ENCODE results near the gene NUDT17.
A peak's percentile ranks its signal among the peaks of the same experiment; 100 is the strongest.

The NUDT17 gene

GRCh38 chr1:145868232-145868631 lies 22.8 kb downstream of the NUDT17 start:
- no peaks in the 10 kb centered on the region for H3K36me3 ChIP-seq (ENCODE audit: control insufficient read depth in 1 of 2, insufficient read depth in 2 of 2, low read length in 2 of 2)
- H3K4me3 ChIP-seq (ENCODE audit: low read depth in 1 of 2, low read length in 2 of 2) = no peak overlapping the region
- H3K27ac ChIP-seq (ENCODE audit: low read depth, low read length) = no peak overlapping the region
- H3K9me3 ChIP-seq (ENCODE audit: control insufficient read depth in 1 of 2, low read length in 2 of 2) = no peaks in the 10 kb centered on the region
- H3K27me3 ChIP-seq (ENCODE audit: control insufficient read depth in 1 of 2, insufficient read depth in 2 of 2, low read length in 2 of 2) = peaks cover 5 to 10% of the 10 kb centered on the region in 2 donors
- H3K9ac ChIP-seq (ENCODE audit: low read depth in 1 of 2, low read length in 2 of 2) = no peak overlapping the region
- peaks cover 5 to 7% of the 10 kb centered on the region in 2 donors for H3K4me1 ChIP-seq (ENCODE audit: control insufficient read depth in 1 of 2, insufficient read depth in 2 of 2, low read length in 2 of 2)

- Histone ChIP-seq H3K4me1 (ENCODE audit: control insufficient read depth in 1 of 2, insufficient read depth in 2 of 2, low read length in 2 of 2) (peaks cover 5 to 7% of the 10 kb centered on the region in 2 donors), H3K36me3 (ENCODE audit: control insufficient read depth in 1 of 2, insufficient read depth in 2 of 2, low read length in 2 of 2) (no peaks in the 10 kb centered on the region), H3K9me3 (ENCODE audit: control insufficient read depth in 1 of 2, low read length in 2 of 2) (no peaks in the 10 kb centered on the region), H3K9ac (ENCODE audit: low read depth in 1 of 2, low read length in 2 of 2) (peak overlapping the region; percentile 46 to 70), H3K27ac (ENCODE audit: low read depth, low read length) (no peak overlapping the region), H3K4me3 (ENCODE audit: low read depth in 1 of 2, low read length in 2 of 2) (peak overlapping the region; percentile 60 to 69), H3K27me3 (ENCODE audit: control insufficient read depth in 1 of 2, insufficient read depth in 2 of 2, low read length in 2 of 2) (peaks cover 5 to 6% of the 10 kb centered on the region in 2 donors)
Observed at GRCh38 chr1:145871994-145872924, 26.8 kb downstream of the NUDT17 start.

GRCh38 chr1:145874646-145875045 lies 29.2 kb downstream of the NUDT17 start:
- Histone ChIP-seq H3K36me3 (ENCODE audit: control insufficient read depth in 1 of 2, insufficient read depth in 2 of 2, low read length in 2 of 2) (no peaks in the 10 kb centered on the region), H3K4me3 (ENCODE audit: low read depth in 1 of 2, low read length in 2 of 2) (no peak overlapping the region), H3K4me1 (ENCODE audit: control insufficient read depth in 1 of 2, insufficient read depth in 2 of 2, low read length in 2 of 2) (peaks cover 5 to 7% of the 10 kb centered on the region in 2 donors), H3K9ac (ENCODE audit: low read depth in 1 of 2, low read length in 2 of 2) (no peak overlapping the region), H3K27ac (ENCODE audit: low read depth, low read length) (no peak overlapping the region), H3K9me3 (ENCODE audit: control insufficient read depth in 1 of 2, low read length in 2 of 2) (no peaks in the 10 kb centered on the region), H3K27me3 (ENCODE audit: control insufficient read depth in 1 of 2, insufficient read depth in 2 of 2, low read length in 2 of 2) (peaks cover 5 to 6% of the 10 kb centered on the region in 2 donors)

GRCh38 chr1:145877923-145878486 lies 32.6 kb downstream of the NUDT17 start:
- Histone ChIP-seq H3K4me1 (ENCODE audit: control insufficient read depth in 1 of 2, insufficient read depth in 2 of 2, low read length in 2 of 2) (no peaks in the 10 kb centered on the region), H3K9ac (ENCODE audit: low read depth in 1 of 2, low read length in 2 of 2) (no peak overlapping the region), H3K9me3 (ENCODE audit: control insufficient read depth in 1 of 2, low read length in 2 of 2) (no peaks in the 10 kb centered on the region), H3K27me3 (ENCODE audit: control insufficient read depth in 1 of 2, insufficient read depth in 2 of 2, low read length in 2 of 2) (no peaks in the 10 kb centered on the region), H3K4me3 (ENCODE audit: low read depth in 1 of 2, low read length in 2 of 2) (no peak overlapping the region), H3K27ac (ENCODE audit: low read depth, low read length) (no peak overlapping the region), H3K36me3 (ENCODE audit: control insufficient read depth in 1 of 2, insufficient read depth in 2 of 2, low read length in 2 of 2) (no peaks in the 10 kb centered on the region)

GRCh38 chr1:145878724-145879123 lies 33.3 kb downstream of the NUDT17 start:
- H3K36me3 ChIP-seq (ENCODE audit: control insufficient read depth in 1 of 2, insufficient read depth in 2 of 2, low read length in 2 of 2) = no peaks in the 10 kb centered on the region
- no peak overlapping the region for H3K27ac ChIP-seq (ENCODE audit: low read depth, low read length)
- peaks cover 0 to 3% of the 10 kb centered on the region in 2 donors for H3K27me3 ChIP-seq (ENCODE audit: control insufficient read depth in 1 of 2, insufficient read depth in 2 of 2, low read length in 2 of 2)
- no peak overlapping the region for H3K9ac ChIP-seq (ENCODE audit: low read depth in 1 of 2, low read length in 2 of 2)
- no peak overlapping the region for H3K4me3 ChIP-seq (ENCODE audit: low read depth in 1 of 2, low read length in 2 of 2)
- no peaks in the 10 kb centered on the region for H3K4me1 ChIP-seq (ENCODE audit: control insufficient read depth in 1 of 2, insufficient read depth in 2 of 2, low read length in 2 of 2)
- no peaks in the 10 kb centered on the region for H3K9me3 ChIP-seq (ENCODE audit: control insufficient read depth in 1 of 2, low read length in 2 of 2)

- Histone ChIP-seq H3K36me3 (ENCODE audit: control insufficient read depth in 1 of 2, insufficient read depth in 2 of 2, low read length in 2 of 2) (no peaks in the 10 kb centered on the region), H3K27ac (ENCODE audit: low read depth, low read length) (no peak overlapping the region), H3K27me3 (ENCODE audit: control insufficient read depth in 1 of 2, insufficient read depth in 2 of 2, low read length in 2 of 2) (peaks cover 2 to 12% of the 10 kb centered on the region in 2 donors), H3K9me3 (ENCODE audit: control insufficient read depth in 1 of 2, low read length in 2 of 2) (no peaks in the 10 kb centered on the region), H3K4me3 (ENCODE audit: low read depth in 1 of 2, low read length in 2 of 2) (no peak overlapping the region), H3K4me1 (ENCODE audit: control insufficient read depth in 1 of 2, insufficient read depth in 2 of 2, low read length in 2 of 2) (no peaks in the 10 kb centered on the region), H3K9ac (ENCODE audit: low read depth in 1 of 2, low read length in 2 of 2) (no peak overlapping the region)
Observed at GRCh38 chr1:145879775-145880174, 34.3 kb downstream of the NUDT17 start.

GRCh38 chr1:145884675-145885074 lies 39.2 kb downstream of the NUDT17 start:
- Histone ChIP-seq H3K4me1 (ENCODE audit: control insufficient read depth in 1 of 2, insufficient read depth in 2 of 2, low read length in 2 of 2) (peaks cover 5 to 7% of the 10 kb centered on the region in 2 donors), H3K4me3 (ENCODE audit: low read depth in 1 of 2, low read length in 2 of 2) (no peak overlapping the region), H3K27me3 (ENCODE audit: control insufficient read depth in 1 of 2, insufficient read depth in 2 of 2, low read length in 2 of 2) (peaks cover 10 to 18% of the 10 kb centered on the region in 2 donors), H3K9ac (ENCODE audit: low read depth in 1 of 2, low read length in 2 of 2) (no peak overlapping the region), H3K27ac (ENCODE audit: low read depth, low read length) (no peak overlapping the region), H3K36me3 (ENCODE audit: control insufficient read depth in 1 of 2, insufficient read depth in 2 of 2, low read length in 2 of 2) (no peaks in the 10 kb centered on the region), H3K9me3 (ENCODE audit: control insufficient read depth in 1 of 2, low read length in 2 of 2) (no peaks in the 10 kb centered on the region)

- H3K4me1 ChIP-seq (ENCODE audit: control insufficient read depth in 1 of 2, insufficient read depth in 2 of 2, low read length in 2 of 2) = peaks cover 9 to 12% of the 10 kb centered on the region in 2 donors
- no peaks in the 10 kb centered on the region for H3K9me3 ChIP-seq (ENCODE audit: control insufficient read depth in 1 of 2, low read length in 2 of 2)
- H3K27ac ChIP-seq (ENCODE audit: low read depth, low read length) = no peak within 1 kb of the TSS
- peaks cover 10 to 18% of the 10 kb centered on the region in 2 donors for H3K27me3 ChIP-seq (ENCODE audit: control insufficient read depth in 1 of 2, insufficient read depth in 2 of 2, low read length in 2 of 2)
- H3K4me3 ChIP-seq (ENCODE audit: low read depth in 1 of 2, low read length in 2 of 2) = peak within 1 kb of the TSS; percentile 76 to 81
- H3K9ac ChIP-seq (ENCODE audit: low read depth in 1 of 2, low read length in 2 of 2) = no peak within 1 kb of the TSS
- H3K36me3 ChIP-seq (ENCODE audit: control insufficient read depth in 1 of 2, insufficient read depth in 2 of 2, low read length in 2 of 2) = no peaks in the 10 kb centered on the region
Observed at GRCh38 chr1:145885738-145886287, 40.4 kb downstream of the NUDT17 start, which contains the start of gene ANKRD35. Gene ANKRD35 (minus strand): TSS chr1:145885866. CDS start chr1:145885758, 108 bp downstream.

GRCh38 chr1:145886390-145886789 lies 41.0 kb downstream of the NUDT17 start:
- Histone ChIP-seq H3K27ac (ENCODE audit: low read depth, low read length) (no peak overlapping the region), H3K9me3 (ENCODE audit: control insufficient read depth in 1 of 2, low read length in 2 of 2) (no peaks in the 10 kb centered on the region), H3K4me3 (ENCODE audit: low read depth in 1 of 2, low read length in 2 of 2) (peak overlapping the region; percentile 76 to 81), H3K9ac (ENCODE audit: low read depth in 1 of 2, low read length in 2 of 2) (no peak overlapping the region), H3K36me3 (ENCODE audit: control insufficient read depth in 1 of 2, insufficient read depth in 2 of 2, low read length in 2 of 2) (no peaks in the 10 kb centered on the region), H3K27me3 (ENCODE audit: control insufficient read depth in 1 of 2, insufficient read depth in 2 of 2, low read length in 2 of 2) (peaks cover 10 to 18% of the 10 kb centered on the region in 2 donors), H3K4me1 (ENCODE audit: control insufficient read depth in 1 of 2, insufficient read depth in 2 of 2, low read length in 2 of 2) (peaks cover 15 to 18% of the 10 kb centered on the region in 2 donors)

GRCh38 chr1:145886816-145887215 lies 41.4 kb downstream of the NUDT17 start:
- no peak overlapping the region for H3K4me3 ChIP-seq (ENCODE audit: low read depth in 1 of 2, low read length in 2 of 2)
- H3K27me3 ChIP-seq (ENCODE audit: control insufficient read depth in 1 of 2, insufficient read depth in 2 of 2, low read length in 2 of 2) = peaks cover 10 to 18% of the 10 kb centered on the region in 2 donors
- H3K9me3 ChIP-seq (ENCODE audit: control insufficient read depth in 1 of 2, low read length in 2 of 2) = no peaks in the 10 kb centered on the region
- H3K27ac ChIP-seq (ENCODE audit: low read depth, low read length) = no peak overlapping the region
- H3K4me1 ChIP-seq (ENCODE audit: control insufficient read depth in 1 of 2, insufficient read depth in 2 of 2, low read length in 2 of 2) = peaks cover 18 to 22% of the 10 kb centered on the region in 2 donors
- H3K36me3 ChIP-seq (ENCODE audit: control insufficient read depth in 1 of 2, insufficient read depth in 2 of 2, low read length in 2 of 2) = no peaks in the 10 kb centered on the region
- no peak overlapping the region for H3K9ac ChIP-seq (ENCODE audit: low read depth in 1 of 2, low read length in 2 of 2)

Measured in duodenal mucosa (tissue), 2 donors.